ENCODE data around the gene EXD2.

- TF ChIP-seq EZH2phosphoT487 (IDR thresholded peaks at IDR 0.05; ENCODE audit: borderline replicate concordance, low read length) (no peak), CTCF (IDR thresholded peaks at IDR 0.05; ENCODE audit: low read depth, low read length, poor library complexity, severe bottlenecking) (no peak)
These were observed 49.2 kb upstream of the EXD2 start for GRCh38 chr14:69142101-69142500.
